H1 (cell line): Measurements from ENCODE around the gene PI4KA. TPM values are rescaled to one million over a fixed set of nuclear protein-coding genes. Genes with fewer than 3 reads are reported as not detected.

ENCODE experiments used
- CEBPB ChIP-seq: IDR thresholded peaks from 2 replicates; pipeline ENCODE4 v1.6.1; 2012; ENCODE audit warnings: low read depth, low read length
- NRF1 ChIP-seq: IDR thresholded peaks from 2 replicates; pipeline ENCODE4 v1.6.1; 2011; ENCODE audit warnings: mild to moderate bottlenecking, low read depth, low read length, improper control_type of control experiment
- SP2 ChIP-seq: IDR thresholded peaks from 2 replicates; pipeline ENCODE4 v1.6.1; 2012; ENCODE audit warnings: mild to moderate bottlenecking, low read length, inconsistent platforms
- TCF12 ChIP-seq: IDR thresholded peaks from 2 replicates; pipeline ENCODE4 v1.6.1; 2011; ENCODE audit warnings: low read depth, mild to moderate bottlenecking, low read length
- polyA plus RNA-seq, 7 experiments: library from polyadenylated mRNA; depleted of rRNA in 3 of 7; stranded (reverse) in 5 of 7; unstranded in 2 of 7; fragments of >200 nt in 5 of 7; fragments of 200-250 nt in 2 of 7; gene quantifications; 1 replicate in 5 of 7; 2 replicates in 1 of 7; 4 replicates in 1 of 7; pipeline versions ENCODE4 v1.2.1 to v1.2.3, GENCODE V29; 2011 to 2013; ENCODE audit warnings: missing spikeins in 2 of 7, mixed read lengths in 2 of 7
- total RNA-seq: library from RNA; stranded (reverse); fragmentation: NEBNext Ultra II Directional; extraction: Animal tissue kit (Norgen Biotek cat#: 25700); gene quantifications from 2 replicates; pipeline ENCODE4 v1.2.1, GENCODE V29; 2021
- TF ChIP-seq, protein P1 (sequence below): IDR thresholded peaks from 2 replicates; pipeline ENCODE4 v1.6.1; 2012; ENCODE audit warnings: low read length, inconsistent platforms
- TF ChIP-seq, protein P2 (sequence below), 3 experiments: IDR thresholded peaks; 1 replicate in 2 of 3; 2 replicates in 1 of 3; pipeline versions ENCODE4 v1.5.1 to v1.6.1; 2011; ENCODE audit warnings: low read length in 3 of 3, mild to moderate bottlenecking in 3 of 3, inconsistent platforms in 2 of 3, low read depth in 1 of 3, moderate library complexity in 1 of 3; ENCODE audit not compliant: insufficient read depth in 1 of 3; ENCODE audit errors: control extremely low read depth in 1 of 3

The PI4KA gene
- total and polyA plus RNA-seq, 2 of the 8 experiments (the other 6 are each of a cell fraction or from before 2014, with no cell fraction given) = 22.5 to 37.7 TPM

DNA sequence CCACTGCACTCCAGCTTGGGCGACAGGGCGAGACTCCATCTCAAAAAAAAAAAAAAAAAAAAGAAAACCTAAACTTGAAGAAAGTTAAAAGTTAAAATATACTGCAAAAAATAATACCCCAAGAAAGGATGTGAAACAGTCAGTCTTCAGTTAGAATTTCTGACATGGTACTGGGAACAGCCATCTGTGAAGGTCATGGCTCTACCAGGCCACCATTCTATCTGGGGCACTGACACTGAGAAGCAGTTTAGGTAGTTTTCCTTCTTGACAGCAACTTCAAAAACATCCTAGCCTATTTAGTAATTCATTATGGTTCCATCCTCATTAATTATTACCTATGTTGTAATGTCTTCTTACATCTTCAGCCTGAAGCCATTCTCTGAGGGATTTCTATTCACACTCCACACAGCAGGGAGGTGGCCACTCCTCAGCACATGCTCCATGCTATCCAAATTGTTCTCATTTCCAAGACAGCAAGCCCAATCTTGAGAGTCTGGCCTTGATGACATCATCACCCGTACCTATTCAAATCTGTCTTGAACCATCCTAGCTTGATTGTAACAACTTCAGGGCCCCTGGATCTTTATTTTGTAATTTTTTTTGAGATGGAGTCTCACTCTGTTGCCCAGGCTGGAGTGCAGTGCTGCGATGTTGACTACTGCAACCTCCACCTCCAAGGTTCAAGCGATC is 46.5 kb downstream of the PI4KA start (continued):
- TF ChIP-seq SP2 (no peak), TCF12 (no peak), CEBPB (no peak), NRF1 (no peak)
- TF ChIP-seq, protein P1, sequence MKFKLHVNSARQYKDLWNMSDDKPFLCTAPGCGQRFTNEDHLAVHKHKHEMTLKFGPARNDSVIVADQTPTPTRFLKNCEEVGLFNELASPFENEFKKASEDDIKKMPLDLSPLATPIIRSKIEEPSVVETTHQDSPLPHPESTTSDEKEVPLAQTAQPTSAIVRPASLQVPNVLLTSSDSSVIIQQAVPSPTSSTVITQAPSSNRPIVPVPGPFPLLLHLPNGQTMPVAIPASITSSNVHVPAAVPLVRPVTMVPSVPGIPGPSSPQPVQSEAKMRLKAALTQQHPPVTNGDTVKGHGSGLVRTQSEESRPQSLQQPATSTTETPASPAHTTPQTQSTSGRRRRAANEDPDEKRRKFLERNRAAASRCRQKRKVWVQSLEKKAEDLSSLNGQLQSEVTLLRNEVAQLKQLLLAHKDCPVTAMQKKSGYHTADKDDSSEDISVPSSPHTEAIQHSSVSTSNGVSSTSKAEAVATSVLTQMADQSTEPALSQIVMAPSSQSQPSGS = no peak
- TF ChIP-seq, protein P2, sequence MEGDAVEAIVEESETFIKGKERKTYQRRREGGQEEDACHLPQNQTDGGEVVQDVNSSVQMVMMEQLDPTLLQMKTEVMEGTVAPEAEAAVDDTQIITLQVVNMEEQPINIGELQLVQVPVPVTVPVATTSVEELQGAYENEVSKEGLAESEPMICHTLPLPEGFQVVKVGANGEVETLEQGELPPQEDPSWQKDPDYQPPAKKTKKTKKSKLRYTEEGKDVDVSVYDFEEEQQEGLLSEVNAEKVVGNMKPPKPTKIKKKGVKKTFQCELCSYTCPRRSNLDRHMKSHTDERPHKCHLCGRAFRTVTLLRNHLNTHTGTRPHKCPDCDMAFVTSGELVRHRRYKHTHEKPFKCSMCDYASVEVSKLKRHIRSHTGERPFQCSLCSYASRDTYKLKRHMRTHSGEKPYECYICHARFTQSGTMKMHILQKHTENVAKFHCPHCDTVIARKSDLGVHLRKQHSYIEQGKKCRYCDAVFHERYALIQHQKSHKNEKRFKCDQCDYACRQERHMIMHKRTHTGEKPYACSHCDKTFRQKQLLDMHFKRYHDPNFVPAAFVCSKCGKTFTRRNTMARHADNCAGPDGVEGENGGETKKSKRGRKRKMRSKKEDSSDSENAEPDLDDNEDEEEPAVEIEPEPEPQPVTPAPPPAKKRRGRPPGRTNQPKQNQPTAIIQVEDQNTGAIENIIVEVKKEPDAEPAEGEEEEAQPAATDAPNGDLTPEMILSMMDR (IDR thresholded peaks at IDR 0.05; ENCODE audit: control extremely low read depth in 1 of 3, insufficient read depth in 1 of 3, low read depth in 1 of 3, low read length in 3 of 3) = no peak
